ENCODE measurements around the gene PPP2R5B. TPM values are rescaled to one million over a fixed set of nuclear protein-coding genes. Genes with fewer than 3 reads are reported as not detected.

Gene PPP2R5B
- 5.7 and 11.3 TPM in 2 replicates for total RNA-seq (ENCODE audit: low replicate concordance)

DNA sequence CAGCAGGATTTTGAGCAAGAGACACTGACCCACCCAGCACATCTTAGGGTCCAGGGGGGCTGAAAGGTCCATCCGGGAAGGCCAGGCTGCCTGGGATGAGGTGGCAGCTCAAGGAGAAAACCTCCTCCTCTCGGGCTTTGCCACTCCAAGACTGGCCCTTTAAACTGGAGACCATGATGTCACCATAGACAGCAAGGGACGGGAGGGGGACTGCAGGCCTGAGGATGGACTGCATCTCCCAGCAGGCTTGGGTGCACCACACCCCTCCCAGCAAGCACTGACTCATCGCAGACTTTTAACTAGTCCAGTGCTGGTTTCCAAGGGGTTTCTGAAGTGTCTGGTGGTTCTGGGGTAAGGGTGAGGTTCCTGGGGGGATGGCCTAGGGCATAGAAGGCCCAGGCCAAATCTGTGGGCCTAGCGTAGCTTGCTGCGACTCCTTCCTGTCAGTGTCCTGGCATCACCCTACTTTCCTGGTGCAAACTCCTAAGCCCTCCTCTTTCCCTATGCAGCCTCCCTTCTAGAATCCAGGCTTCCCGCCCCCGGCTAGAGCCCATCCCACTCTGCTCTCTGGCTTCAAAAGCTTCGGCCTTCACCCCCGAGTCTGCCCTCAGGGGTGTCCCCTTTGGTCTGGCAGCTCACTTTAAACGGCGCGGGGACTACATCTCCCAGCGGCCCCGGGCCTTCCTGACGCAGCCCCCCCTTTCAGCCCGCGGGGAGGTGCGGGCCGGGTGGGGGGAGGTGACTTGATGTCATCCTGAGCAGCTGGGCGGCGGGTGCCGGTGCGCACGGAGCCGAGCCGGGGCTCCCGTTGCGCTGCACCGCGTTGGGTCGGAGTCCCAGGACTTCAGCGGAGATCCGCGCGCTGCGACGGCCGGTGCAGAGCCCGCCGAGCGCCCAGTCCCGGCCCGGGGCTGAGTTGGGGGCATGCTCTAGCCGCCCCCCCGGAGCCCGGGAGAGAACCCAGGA lies at the start of gene PPP2R5B:
TSS of gene PPP2R5B (plus strand) at position 746 of the 966 bp plus-strand sequence. CDS start 1,046 bp downstream, outside the sequence.
- Mint-ChIP-seq H3K4me1 (peaks cover 13% of the 10 kb centered on the region), H3K9me3 (no peaks in the 10 kb centered on the region), H3K4me3 (peak within 1 kb of the TSS; percentile 93), H3K36me3 (no peaks in the 10 kb centered on the region), H3K27me3 (ENCODE audit: insufficient read depth, low read depth) (peaks cover 3% of the 10 kb centered on the region), H3K27ac (peak within 1 kb of the TSS; percentile 99)
- Histone ChIP-seq H3K9ac (peak within 1 kb of the TSS; percentile 16), H4K20me1 (ENCODE audit: low read depth) (no peaks in the 10 kb centered on the region), H3K27ac (no peak within 1 kb of the TSS), H3K36me3 (no peaks in the 10 kb centered on the region), H3K4me1 (no peaks in the 10 kb centered on the region), H3K9me3 (ENCODE audit: low read depth) (no peaks in the 10 kb centered on the region), H3K27me3 (peaks cover 7% of the 10 kb centered on the region), H3K4me3 (peak within 1 kb of the TSS; percentile 81), H3K4me2 (peak within 1 kb of the TSS; percentile 96), H3K79me2 (ENCODE audit: low read depth) (no peaks in the 10 kb centered on the region), H2AFZ (replicated peaks) (peak within 1 kb of the TSS; percentile 95), H3F3A (ENCODE audit: low read depth) (no peaks in the 10 kb centered on the region)
- TF ChIP-seq, protein P1, sequence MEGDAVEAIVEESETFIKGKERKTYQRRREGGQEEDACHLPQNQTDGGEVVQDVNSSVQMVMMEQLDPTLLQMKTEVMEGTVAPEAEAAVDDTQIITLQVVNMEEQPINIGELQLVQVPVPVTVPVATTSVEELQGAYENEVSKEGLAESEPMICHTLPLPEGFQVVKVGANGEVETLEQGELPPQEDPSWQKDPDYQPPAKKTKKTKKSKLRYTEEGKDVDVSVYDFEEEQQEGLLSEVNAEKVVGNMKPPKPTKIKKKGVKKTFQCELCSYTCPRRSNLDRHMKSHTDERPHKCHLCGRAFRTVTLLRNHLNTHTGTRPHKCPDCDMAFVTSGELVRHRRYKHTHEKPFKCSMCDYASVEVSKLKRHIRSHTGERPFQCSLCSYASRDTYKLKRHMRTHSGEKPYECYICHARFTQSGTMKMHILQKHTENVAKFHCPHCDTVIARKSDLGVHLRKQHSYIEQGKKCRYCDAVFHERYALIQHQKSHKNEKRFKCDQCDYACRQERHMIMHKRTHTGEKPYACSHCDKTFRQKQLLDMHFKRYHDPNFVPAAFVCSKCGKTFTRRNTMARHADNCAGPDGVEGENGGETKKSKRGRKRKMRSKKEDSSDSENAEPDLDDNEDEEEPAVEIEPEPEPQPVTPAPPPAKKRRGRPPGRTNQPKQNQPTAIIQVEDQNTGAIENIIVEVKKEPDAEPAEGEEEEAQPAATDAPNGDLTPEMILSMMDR (IDR thresholded peaks at IDR 0.05) = no peak
- DNase-seq (ENCODE audit: low spot score) = peak; percentile 93

DNA sequence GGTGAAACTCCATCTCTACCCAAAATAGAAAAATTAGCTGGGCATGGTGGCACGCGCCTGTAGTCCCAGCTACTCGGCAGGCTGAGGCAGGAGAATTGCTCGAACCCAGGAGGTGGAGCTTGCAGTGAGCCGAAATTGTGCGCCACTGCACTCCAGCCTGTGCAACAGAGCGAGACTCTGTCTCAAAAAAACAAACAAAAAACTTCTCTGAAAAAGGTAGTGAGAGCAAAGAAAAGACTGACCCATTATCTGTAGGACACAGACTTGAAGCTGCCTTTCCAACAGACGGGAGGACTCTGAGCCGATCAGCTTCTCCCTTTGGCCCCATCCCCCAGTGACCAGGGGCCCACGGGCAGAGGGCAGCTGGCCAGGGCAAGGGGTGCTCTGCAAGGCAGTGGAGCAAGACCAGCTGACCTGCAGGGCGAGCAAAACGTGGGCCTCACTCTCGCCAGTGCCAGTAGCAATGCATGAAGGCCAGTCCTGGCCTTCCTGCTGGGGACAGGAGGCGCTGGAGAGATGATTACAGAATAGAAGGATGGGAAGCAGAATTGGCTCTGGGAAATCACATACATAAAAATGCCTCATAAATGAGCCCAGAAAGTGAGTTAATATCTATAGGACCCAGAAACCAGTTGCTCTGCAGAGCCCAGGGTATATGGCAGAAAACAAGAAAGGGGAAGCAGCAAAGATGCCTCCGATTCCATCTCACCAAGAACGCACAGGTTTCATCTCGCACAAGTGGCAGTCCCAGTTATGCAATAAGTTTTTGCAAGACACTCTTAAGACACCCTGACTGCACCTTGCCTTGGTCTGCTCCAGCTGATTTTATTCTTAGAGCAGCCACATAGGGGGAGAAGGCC lies 48.9 kb upstream of the PPP2R5B start:
- peak overlapping the region; percentile 25 for H3K27ac Mint-ChIP-seq
- peaks cover 6% of the 10 kb centered on the region for H3K36me3 Mint-ChIP-seq
- peaks cover 5% of the 10 kb centered on the region for H3K27me3 Mint-ChIP-seq (ENCODE audit: insufficient read depth, low read depth)
- Histone ChIP-seq H4K20me1 (ENCODE audit: low read depth) (peaks cover 27% of the 10 kb centered on the region), H3K4me3 (no peak overlapping the region), H2AFZ (replicated peaks) (no peak overlapping the region), H3K36me3 (no peaks in the 10 kb centered on the region), H3K79me2 (ENCODE audit: low read depth) (peaks cover 17% of the 10 kb centered on the region), H3K27me3 (no peaks in the 10 kb centered on the region), H3K27ac (no peak overlapping the region), H3K4me2 (no peak overlapping the region), H3K9me3 (ENCODE audit: low read depth) (no peaks in the 10 kb centered on the region), H3F3A (ENCODE audit: low read depth) (peaks cover 15% of the 10 kb centered on the region), H3K4me1 (peaks cover 22% of the 10 kb centered on the region), H3K9ac (no peak overlapping the region)
- TF ChIP-seq EZH2phosphoT487 (IDR thresholded peaks at IDR 0.05) (no peak), EZH2 (IDR thresholded peaks at IDR 0.05) (no peak)
- TF ChIP-seq, protein P1 (IDR thresholded peaks at IDR 0.05) = no peak
- peaks cover 62% of the 10 kb centered on the region for H3K4me1 Mint-ChIP-seq
- no peak for DNase-seq (ENCODE audit: low spot score)
- H3K4me3 Mint-ChIP-seq = peak overlapping the region; percentile 98
- H3K9me3 Mint-ChIP-seq = no peaks in the 10 kb centered on the region

DNA sequence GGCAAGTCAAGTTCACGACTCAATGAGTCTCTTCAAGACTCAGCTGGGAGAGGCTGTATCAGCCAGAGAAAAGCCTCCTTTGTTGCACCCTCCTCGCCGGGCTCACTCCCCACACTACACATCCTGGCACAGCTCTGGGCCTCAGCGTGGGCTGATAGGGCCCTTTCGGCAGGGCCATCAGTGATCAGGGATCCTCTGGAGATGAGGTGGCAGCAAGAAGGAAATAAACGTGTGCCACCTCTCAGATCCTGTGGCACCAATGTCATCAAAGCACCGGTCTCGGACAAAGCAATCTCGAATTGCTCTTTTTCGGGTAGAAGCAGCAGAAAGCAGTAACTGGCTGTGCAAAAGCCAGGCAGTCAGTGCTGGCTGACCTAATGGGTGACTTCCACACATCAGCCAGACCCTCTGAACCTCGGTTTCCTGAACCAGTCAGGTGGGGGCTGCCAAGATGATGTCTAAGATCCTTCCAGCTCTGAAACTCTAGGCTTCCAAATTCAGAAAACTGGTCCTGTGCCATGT lies 48.2 kb upstream of the PPP2R5B start:
- Histone ChIP-seq H3K79me2 (ENCODE audit: low read depth) (peaks cover 17% of the 10 kb centered on the region), H3F3A (ENCODE audit: low read depth) (peaks cover 15% of the 10 kb centered on the region), H3K4me2 (peak overlapping the region; percentile 88), H3K4me1 (peaks cover 18% of the 10 kb centered on the region), H4K20me1 (ENCODE audit: low read depth) (peaks cover 24% of the 10 kb centered on the region), H3K9ac (no peak overlapping the region), H3K27me3 (no peaks in the 10 kb centered on the region), H3K27ac (no peak overlapping the region), H3K36me3 (no peaks in the 10 kb centered on the region), H3K9me3 (ENCODE audit: low read depth) (no peaks in the 10 kb centered on the region), H2AFZ (replicated peaks) (no peak overlapping the region), H3K4me3 (no peak overlapping the region)
- Mint-ChIP-seq H3K27ac (no peak overlapping the region), H3K36me3 (peaks cover 6% of the 10 kb centered on the region), H3K9me3 (no peaks in the 10 kb centered on the region), H3K27me3 (ENCODE audit: insufficient read depth, low read depth) (peaks cover 5% of the 10 kb centered on the region), H3K4me3 (peak overlapping the region; percentile 98), H3K4me1 (peaks cover 59% of the 10 kb centered on the region)
- TF ChIP-seq EZH2phosphoT487 (IDR thresholded peaks at IDR 0.05) (no peak), EZH2 (IDR thresholded peaks at IDR 0.05) (no peak)
- TF ChIP-seq, protein P1 (IDR thresholded peaks at IDR 0.05) = no peak
- no peak for DNase-seq (ENCODE audit: low spot score)
